Neural crest cell (in vitro differentiated cells): Measurements from ENCODE around the gene PRMT6. TPM values are rescaled to one million over a fixed set of nuclear protein-coding genes. Genes with fewer than 3 reads are reported as not detected.

Source experiments
- DNase-seq: peaks from one replicate; pipeline ENCODE4 v3.0.0; 2021; ENCODE audit warnings: low read depth, mixed read lengths, low spot score
- H3K27ac Mint-ChIP-seq: one replicate; pipeline ENCODE4 v1.8.0; 2021; ENCODE audit warnings: mild to moderate bottlenecking, mixed read lengths; ENCODE audit not compliant: unreplicated experiment
- H3K27me3 Mint-ChIP-seq: 2 replicates; pipeline ENCODE4 v1.8.0; 2021; ENCODE audit warnings: low read depth, mild to moderate bottlenecking, mixed read lengths
- H3K36me3 Mint-ChIP-seq: 2 replicates; pipeline ENCODE4 v1.8.0; 2021; ENCODE audit warnings: low read depth, mild to moderate bottlenecking, mixed read lengths
- H3K4me1 Mint-ChIP-seq: 2 replicates; pipeline ENCODE4 v1.8.0; 2021; ENCODE audit warnings: mixed read lengths
- H3K4me3 Mint-ChIP-seq: one replicate; pipeline ENCODE4 v1.8.0; 2021; ENCODE audit warnings: mild to moderate bottlenecking, mixed read lengths
- H3K9me3 Mint-ChIP-seq: 2 replicates; pipeline ENCODE4 v1.8.0; 2021; ENCODE audit warnings: mixed read lengths
- long read RNA-seq: library from polyadenylated mRNA; unstranded; transcript quantifications from one replicate; pipeline ENCODE4 v2.0.0, GENCODE V29; 2020
- total RNA-seq: library from RNA; stranded (reverse); gene quantifications from 2 replicates; pipeline ENCODE4 v1.2.1, GENCODE V29; 2021
- TF ChIP-seq, protein P1 (sequence below): fragments of 200-600 bp; sonication (generic); conservative IDR thresholded peaks from 2 replicates; pipeline ENCODE4 v1.5.0; 2021; ENCODE audit warnings: antibody characterized with exemption, mild to moderate bottlenecking

PRMT6 gene
- 33.4 and 34.2 TPM in 2 replicates for total RNA-seq
- long read RNA-seq, transcript PRMT6-201 (1 exons, 2,616 nt), result major isoform, 61 of 62 reads
- long read RNA-seq, partial matches to known transcripts, result 0 of 62 reads
- long read RNA-seq, other reads (novel, unspliced or antisense), result 0 of 62 reads

DNA sequence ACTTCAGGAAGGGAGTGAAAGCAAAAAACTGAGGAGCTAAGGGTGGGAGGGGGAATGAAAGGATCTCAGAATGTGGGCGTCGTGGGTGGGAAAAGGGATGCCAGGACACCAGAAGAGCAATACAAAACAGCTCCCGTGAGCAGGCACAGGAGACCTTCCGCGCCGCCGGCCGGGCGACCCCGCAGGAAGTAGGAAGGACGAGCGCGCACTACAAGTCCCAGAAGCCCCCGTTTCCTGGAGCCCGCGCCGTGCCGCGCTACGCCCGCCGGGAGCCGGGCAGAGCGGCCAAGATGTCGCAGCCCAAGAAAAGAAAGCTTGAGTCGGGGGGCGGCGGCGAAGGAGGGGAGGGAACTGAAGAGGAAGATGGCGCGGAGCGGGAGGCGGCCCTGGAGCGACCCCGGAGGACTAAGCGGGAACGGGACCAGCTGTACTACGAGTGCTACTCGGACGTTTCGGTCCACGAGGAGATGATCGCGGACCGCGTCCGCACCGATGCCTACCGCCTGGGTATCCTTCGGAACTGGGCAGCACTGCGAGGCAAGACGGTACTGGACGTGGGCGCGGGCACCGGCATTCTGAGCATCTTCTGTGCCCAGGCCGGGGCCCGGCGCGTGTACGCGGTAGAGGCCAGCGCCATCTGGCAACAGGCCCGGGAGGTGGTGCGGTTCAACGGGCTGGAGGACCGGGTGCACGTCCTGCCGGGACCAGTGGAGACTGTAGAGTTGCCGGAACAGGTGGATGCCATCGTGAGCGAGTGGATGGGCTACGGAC lies at the start of gene PRMT6:
TSS of gene PRMT6 (plus strand) at position 249 of the 771 bp plus-strand sequence. CDS start at position 291, 42 bp downstream.
- Mint-ChIP-seq H3K9me3 (no peaks in the 10 kb centered on the region), H3K27ac (peak within 1 kb of the TSS; percentile 97), H3K4me3 (peak within 1 kb of the TSS; percentile 96), H3K4me1 (peaks cover 22% of the 10 kb centered on the region), H3K36me3 (peaks cover 18% of the 10 kb centered on the region), H3K27me3 (no peaks in the 10 kb centered on the region)
- DNase-seq, result peak; percentile 75
- TF ChIP-seq, protein P1, sequence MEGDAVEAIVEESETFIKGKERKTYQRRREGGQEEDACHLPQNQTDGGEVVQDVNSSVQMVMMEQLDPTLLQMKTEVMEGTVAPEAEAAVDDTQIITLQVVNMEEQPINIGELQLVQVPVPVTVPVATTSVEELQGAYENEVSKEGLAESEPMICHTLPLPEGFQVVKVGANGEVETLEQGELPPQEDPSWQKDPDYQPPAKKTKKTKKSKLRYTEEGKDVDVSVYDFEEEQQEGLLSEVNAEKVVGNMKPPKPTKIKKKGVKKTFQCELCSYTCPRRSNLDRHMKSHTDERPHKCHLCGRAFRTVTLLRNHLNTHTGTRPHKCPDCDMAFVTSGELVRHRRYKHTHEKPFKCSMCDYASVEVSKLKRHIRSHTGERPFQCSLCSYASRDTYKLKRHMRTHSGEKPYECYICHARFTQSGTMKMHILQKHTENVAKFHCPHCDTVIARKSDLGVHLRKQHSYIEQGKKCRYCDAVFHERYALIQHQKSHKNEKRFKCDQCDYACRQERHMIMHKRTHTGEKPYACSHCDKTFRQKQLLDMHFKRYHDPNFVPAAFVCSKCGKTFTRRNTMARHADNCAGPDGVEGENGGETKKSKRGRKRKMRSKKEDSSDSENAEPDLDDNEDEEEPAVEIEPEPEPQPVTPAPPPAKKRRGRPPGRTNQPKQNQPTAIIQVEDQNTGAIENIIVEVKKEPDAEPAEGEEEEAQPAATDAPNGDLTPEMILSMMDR, result peak; percentile 40

DNA sequence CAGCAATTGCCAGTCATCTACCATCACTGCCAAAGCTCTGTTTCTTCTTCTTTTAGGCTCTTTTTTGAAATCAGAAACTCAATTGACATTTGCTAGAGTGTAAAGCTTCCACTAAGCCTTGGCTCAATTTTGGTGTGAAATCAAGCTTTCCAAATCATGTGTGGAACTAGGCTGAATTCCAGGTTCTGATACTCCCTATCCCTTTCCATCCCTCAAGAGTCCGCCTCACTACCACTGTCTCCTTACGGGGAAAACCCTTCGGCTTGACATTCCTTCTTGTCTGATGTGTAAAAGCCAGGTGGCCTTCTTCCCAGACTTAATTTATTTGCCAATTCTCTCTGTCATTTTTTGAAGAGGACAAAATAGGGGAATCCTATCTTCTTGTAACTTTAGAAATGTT lies 47.2 kb upstream of the PRMT6 start:
- DNase-seq, result no peak
- Mint-ChIP-seq H3K27ac (peak overlapping the region; percentile 43), H3K4me1 (no peaks in the 10 kb centered on the region), H3K9me3 (no peaks in the 10 kb centered on the region), H3K36me3 (no peaks in the 10 kb centered on the region), H3K4me3 (no peak overlapping the region), H3K27me3 (no peaks in the 10 kb centered on the region)
- TF ChIP-seq, protein P1, result no peak

DNA sequence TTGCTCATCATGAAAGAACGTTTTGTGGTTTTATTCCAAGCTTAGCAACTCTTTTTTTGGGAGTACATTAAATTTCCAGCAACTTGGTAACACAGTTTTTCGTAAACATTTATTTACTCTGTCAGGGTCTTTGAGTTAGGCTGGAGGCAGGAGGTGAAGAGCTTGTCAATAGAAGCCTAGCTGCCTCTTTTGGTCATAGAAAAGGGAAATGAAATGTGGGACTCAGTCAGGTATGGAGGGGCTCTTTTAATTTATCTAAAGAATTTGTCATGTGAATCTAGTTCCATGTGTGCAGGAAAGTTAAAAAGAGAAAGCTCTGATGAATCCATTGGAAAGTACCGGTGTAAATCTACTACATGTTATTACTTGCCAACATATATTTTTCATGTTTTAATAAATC lies 45.9 kb upstream of the PRMT6 start:
- TF ChIP-seq, protein P1, result no peak
- H3K27me3 Mint-ChIP-seq, result no peaks in the 10 kb centered on the region
- H3K4me3 Mint-ChIP-seq, result no peak overlapping the region
- DNase-seq, result no peak
- H3K36me3 Mint-ChIP-seq, result no peaks in the 10 kb centered on the region
- H3K9me3 Mint-ChIP-seq, result no peaks in the 10 kb centered on the region
- H3K4me1 Mint-ChIP-seq, result no peaks in the 10 kb centered on the region
- no peak overlapping the region for H3K27ac Mint-ChIP-seq

DNA sequence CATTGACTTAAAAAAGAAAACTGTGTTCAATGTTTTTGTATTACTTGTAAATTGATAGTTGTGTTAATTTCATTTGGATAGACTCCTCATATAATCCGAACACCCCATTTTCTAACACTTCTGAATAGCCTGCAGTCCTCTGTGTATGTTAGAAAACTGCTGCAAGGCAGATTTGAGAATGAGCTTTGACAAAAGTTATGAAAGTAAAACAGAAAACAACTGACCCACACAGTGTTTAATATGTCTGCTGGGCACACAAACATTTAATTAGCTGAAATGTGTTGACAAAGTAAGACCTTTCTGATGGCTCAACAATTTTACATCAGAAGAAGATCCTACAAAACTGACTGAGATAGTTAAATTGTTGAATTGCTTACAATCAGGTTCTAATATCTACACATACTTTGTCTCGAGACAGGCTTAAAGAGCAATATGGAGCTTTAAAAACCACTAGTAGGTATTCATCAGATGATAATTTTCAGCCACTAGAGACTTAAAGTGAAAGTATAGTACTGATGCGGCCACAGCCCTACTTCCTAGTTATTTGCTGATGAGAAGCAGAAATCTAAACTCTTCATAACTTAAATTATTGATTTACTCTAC lies 40.0 kb upstream of the PRMT6 start:
- no peaks in the 10 kb centered on the region for H3K9me3 Mint-ChIP-seq
- no peak overlapping the region for H3K27ac Mint-ChIP-seq
- H3K27me3 Mint-ChIP-seq, result peaks cover 3% of the 10 kb centered on the region
- no peak overlapping the region for H3K4me3 Mint-ChIP-seq
- DNase-seq, result no peak
- TF ChIP-seq, protein P1, result no peak
- H3K36me3 Mint-ChIP-seq, result no peaks in the 10 kb centered on the region
- H3K4me1 Mint-ChIP-seq, result no peaks in the 10 kb centered on the region

DNA sequence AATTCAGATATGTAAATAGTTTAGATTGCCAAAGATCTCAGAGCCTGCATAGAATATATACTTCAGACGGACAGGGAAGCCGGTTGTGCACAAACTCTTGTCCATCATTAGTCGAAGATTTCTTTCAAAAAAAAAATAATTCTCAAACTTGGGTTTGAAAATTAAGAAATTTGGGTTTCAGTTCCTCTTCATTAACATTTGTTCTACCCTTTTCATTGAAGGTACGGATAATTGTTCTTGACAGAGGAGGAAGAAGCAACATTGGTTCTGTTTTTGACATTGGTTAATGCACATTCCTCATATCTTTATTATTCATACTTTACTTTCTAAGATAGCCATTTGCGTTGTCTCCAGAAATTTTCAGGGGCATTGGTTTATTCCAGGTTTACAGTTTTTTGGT lies 38.0 kb upstream of the PRMT6 start:
- Mint-ChIP-seq H3K4me1 (no peaks in the 10 kb centered on the region), H3K27ac (no peak overlapping the region), H3K4me3 (no peak overlapping the region), H3K27me3 (peaks cover 3% of the 10 kb centered on the region), H3K36me3 (no peaks in the 10 kb centered on the region), H3K9me3 (peaks cover 6% of the 10 kb centered on the region)
- TF ChIP-seq, protein P1, result no peak
- DNase-seq, result no peak
